ENCODE measurements around the gene NDUFS6. TPM values are rescaled to one million over a fixed set of nuclear protein-coding genes. Genes with fewer than 3 reads are reported as not detected.
A peak's percentile ranks its signal among the peaks of the same experiment; 100 is the strongest.

NDUFS6 gene
- total RNA-seq, 1 donor from 2014 or later = 26.7 TPM

- Mint-ChIP-seq H3K27ac (no peak overlapping the region), H3K4me3 (no peak overlapping the region), H3K27me3 (ENCODE audit: low read depth) (no peaks in the 10 kb centered on the region), H3K36me3 (peaks cover 30% of the 10 kb centered on the region), H3K4me1 (no peaks in the 10 kb centered on the region), H3K9me3 (no peaks in the 10 kb centered on the region)
- no peak for DNase-seq (ENCODE audit: low spot score in 2 of 2, unreplicated experiment in 2 of 2)
- no peak for TF ChIP-seq CTCF (IDR thresholded peaks at IDR 0.05; ENCODE audit: unreplicated experiment)
Measured at GRCh38 chr5:1824903-1825841, 24.0 kb downstream of the NDUFS6 start.

- H3K27me3 Mint-ChIP-seq (ENCODE audit: low read depth) = peaks cover 4% of the 10 kb centered on the region
- H3K36me3 Mint-ChIP-seq = peaks cover 19% of the 10 kb centered on the region
- H3K4me1 Mint-ChIP-seq = peaks cover 4% of the 10 kb centered on the region
- H3K9me3 Mint-ChIP-seq = no peaks in the 10 kb centered on the region
- H3K4me3 Mint-ChIP-seq = no peak overlapping the region
- DNase-seq (ENCODE audit: low spot score in 2 of 2, unreplicated experiment in 2 of 2) = no peak
- no peak for TF ChIP-seq CTCF (IDR thresholded peaks at IDR 0.05; ENCODE audit: unreplicated experiment)
- H3K27ac Mint-ChIP-seq = no peak overlapping the region
Measured at GRCh38 chr5:1826235-1826980, 25.2 kb downstream of the NDUFS6 start.

DNA sequence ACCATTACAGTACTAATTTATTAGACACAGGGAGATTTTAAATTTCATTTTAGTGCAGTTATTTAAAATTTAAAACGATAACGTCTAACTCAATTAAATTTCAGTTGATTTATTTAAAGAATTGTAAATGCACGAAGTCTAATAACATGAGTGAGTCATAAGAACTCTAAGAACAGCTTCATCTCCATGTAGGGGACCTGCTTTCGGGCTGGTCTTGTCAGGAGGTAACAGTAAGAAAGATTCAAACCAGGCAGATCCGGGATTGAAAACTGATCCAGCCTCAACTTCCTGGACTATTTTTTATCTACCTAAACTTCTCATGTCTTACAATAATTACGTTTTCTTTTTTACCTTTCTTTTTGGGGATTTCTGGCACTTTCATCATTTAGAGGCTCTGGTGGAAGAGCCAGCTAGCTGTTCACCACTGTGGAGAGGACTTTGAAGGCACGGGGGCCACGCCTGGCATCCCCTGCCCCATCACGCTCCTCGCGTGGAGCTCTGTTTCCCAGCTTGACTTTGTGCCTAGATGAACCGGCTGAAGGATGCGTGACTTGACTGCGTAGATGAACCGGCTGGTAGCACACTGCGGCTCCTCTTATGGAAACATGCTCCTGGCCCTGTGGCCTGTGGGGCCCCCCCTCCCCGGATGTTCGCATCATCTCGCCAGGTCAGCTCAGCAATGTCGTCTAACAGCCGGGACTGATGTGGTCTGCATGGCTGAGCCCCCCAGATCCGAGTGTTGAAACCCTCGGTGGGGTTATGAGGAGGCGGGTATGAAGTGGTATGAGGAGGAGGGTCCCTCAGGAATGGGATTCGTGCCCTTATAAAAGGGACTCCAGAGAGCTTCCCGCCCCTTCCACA is 26.0 kb downstream of the NDUFS6 start:
- DNase-seq (ENCODE audit: low spot score in 2 of 2, unreplicated experiment in 2 of 2) = no peak
- Mint-ChIP-seq H3K27ac (no peak overlapping the region), H3K36me3 (peaks cover 12% of the 10 kb centered on the region), H3K27me3 (ENCODE audit: low read depth) (peaks cover 6% of the 10 kb centered on the region), H3K4me1 (peaks cover 11% of the 10 kb centered on the region), H3K4me3 (peak overlapping the region; percentile 36), H3K9me3 (no peaks in the 10 kb centered on the region)
- TF ChIP-seq CTCF (IDR thresholded peaks at IDR 0.05; ENCODE audit: unreplicated experiment) = no peak

- peaks cover 10% of the 10 kb centered on the region for H3K36me3 Mint-ChIP-seq
- DNase-seq (ENCODE audit: low spot score in 2 of 2, unreplicated experiment in 2 of 2) = no peak
- peaks cover 9% of the 10 kb centered on the region for H3K27me3 Mint-ChIP-seq (ENCODE audit: low read depth)
- H3K4me3 Mint-ChIP-seq = peak overlapping the region; percentile 36
- TF ChIP-seq CTCF (IDR thresholded peaks at IDR 0.05; ENCODE audit: unreplicated experiment) = no peak
- H3K4me1 Mint-ChIP-seq = peaks cover 12% of the 10 kb centered on the region
- H3K27ac Mint-ChIP-seq = no peak overlapping the region
- no peaks in the 10 kb centered on the region for H3K9me3 Mint-ChIP-seq
Measured at GRCh38 chr5:1827886-1828397, 26.7 kb downstream of the NDUFS6 start.

- Mint-ChIP-seq H3K36me3 (peaks cover 6% of the 10 kb centered on the region), H3K27ac (no peak overlapping the region), H3K4me3 (no peak overlapping the region), H3K4me1 (peaks cover 12% of the 10 kb centered on the region), H3K27me3 (ENCODE audit: low read depth) (peaks cover 24% of the 10 kb centered on the region), H3K9me3 (no peaks in the 10 kb centered on the region)
- TF ChIP-seq CTCF (IDR thresholded peaks at IDR 0.05; ENCODE audit: unreplicated experiment) = no peak
- no peak for DNase-seq (ENCODE audit: low spot score in 2 of 2, unreplicated experiment in 2 of 2)
Measured at GRCh38 chr5:1830571-1831228, 29.5 kb downstream of the NDUFS6 start.

All from mesothelial cell of epicardium (in vitro differentiated cells).